Right atrium auricular region (tissue), 2 donors: ENCODE results near the gene CSF1R. TPM values are rescaled to one million over a fixed set of nuclear protein-coding genes. Genes with fewer than 3 reads are reported as not detected.

Source experiments
- DNase-seq: peaks from one replicate; pipeline ENCODE4 v3.0.0-alpha.2; 2019; ENCODE audit warnings: low spot score
- H3K27ac ChIP-seq, 2 donors: fragments of 200-600 bp; sonication (generic); 1 replicate in 1 of 2; 2 replicates in 1 of 2; pipeline ENCODE4 v1.5.1; 2016 to 2019
- H3K27me3 ChIP-seq, 2 donors: fragments of 200-600 bp; sonication (generic); one replicate each; pipeline versions ENCODE4 v1.5.1 to v1.6.0; 2017 to 2019
- H3K36me3 ChIP-seq: fragments of 200-600 bp; sonication (generic); one replicate; pipeline ENCODE4 v1.5.1; 2016
- H3K4me1 ChIP-seq, 2 donors: fragments of 200-600 bp; sonication (generic); one replicate each; pipeline versions ENCODE4 v1.5.1 to v1.6.0; 2017 to 2019
- H3K4me3 ChIP-seq, 2 donors: fragments of 200-600 bp; sonication (generic); 1 replicate in 1 of 2; 2 replicates in 1 of 2; pipeline ENCODE4 v1.5.1; 2017 to 2019; ENCODE audit warnings: mild to moderate bottlenecking in 1 of 2, moderate library complexity in 1 of 2
- H3K9me3 ChIP-seq, 2 donors: fragments of 200-600 bp; sonication (generic); one replicate each; pipeline ENCODE4 v1.5.1; 2019
- CTCF ChIP-seq, 2 donors: fragments of 200-600 bp; sonication (generic); IDR thresholded peaks; one replicate each; pipeline ENCODE4 v1.5.1; 2019; ENCODE audit warnings: antibody characterized with exemption in 2 of 2
- total RNA-seq, 2 donors: library from RNA; depleted of rRNA; stranded (reverse); fragments of >200 nt; gene quantifications; one replicate each; pipeline ENCODE4 v1.1.0, GENCODE V29; 2016

The CSF1R gene
- total RNA-seq, 2 donors from 2014 or later: 11.2 to 24.6 TPM

GRCh38 chr5:150044329-150044681, 42.0 kb downstream of the CSF1R start:
- Histone ChIP-seq H3K4me1 (peaks cover 0 to 36% of the 10 kb centered on the region in 2 donors), H3K36me3 (peaks cover 83% of the 10 kb centered on the region), H3K27ac (peak overlapping the region in 1 of 2 donors; percentile 38), H3K27me3 (no peaks in the 10 kb centered on the region), H3K9me3 (no peaks in the 10 kb centered on the region), H3K4me3 (no peak overlapping the region)
- DNase-seq: no peak
- no peak for TF ChIP-seq CTCF (IDR thresholded peaks at IDR 0.05)

- Histone ChIP-seq H3K27ac (peak overlapping the region in 1 of 2 donors; percentile 38), H3K27me3 (no peaks in the 10 kb centered on the region), H3K36me3 (peaks cover 82% of the 10 kb centered on the region), H3K4me3 (no peak overlapping the region), H3K9me3 (no peaks in the 10 kb centered on the region), H3K4me1 (peaks cover 0 to 36% of the 10 kb centered on the region in 2 donors)
- no peak for TF ChIP-seq CTCF (IDR thresholded peaks at IDR 0.05)
- no peak for DNase-seq
Measured at GRCh38 chr5:150043657-150044328, 42.6 kb downstream of the CSF1R start.

- H3K27ac ChIP-seq: no peak overlapping the region
- no peak for DNase-seq
- no peak overlapping the region for H3K4me3 ChIP-seq
- H3K4me1 ChIP-seq: peaks cover 0 to 36% of the 10 kb centered on the region in 2 donors
- peaks cover 81% of the 10 kb centered on the region for H3K36me3 ChIP-seq
- TF ChIP-seq CTCF (IDR thresholded peaks at IDR 0.05): no peak
- no peaks in the 10 kb centered on the region for H3K27me3 ChIP-seq
- H3K9me3 ChIP-seq: no peaks in the 10 kb centered on the region
Measured at GRCh38 chr5:150042459-150042858, 43.9 kb downstream of the CSF1R start.

- Histone ChIP-seq H3K4me3 (no peak overlapping the region), H3K27me3 (no peaks in the 10 kb centered on the region), H3K27ac (no peak overlapping the region), H3K9me3 (no peaks in the 10 kb centered on the region), H3K36me3 (peaks cover 78% of the 10 kb centered on the region), H3K4me1 (peaks cover 0 to 26% of the 10 kb centered on the region in 2 donors)
- no peak for TF ChIP-seq CTCF (IDR thresholded peaks at IDR 0.05)
- DNase-seq: no peak
Measured at GRCh38 chr5:150038547-150038946, 47.8 kb downstream of the CSF1R start.

- no peak for DNase-seq
- peaks cover 82% of the 10 kb centered on the region for H3K36me3 ChIP-seq
- TF ChIP-seq CTCF (IDR thresholded peaks at IDR 0.05): no peak
- peak overlapping the region in 1 of 2 donors; percentile 40 for H3K27ac ChIP-seq
- H3K4me1 ChIP-seq: peaks cover 0 to 12% of the 10 kb centered on the region in 2 donors
- no peaks in the 10 kb centered on the region for H3K9me3 ChIP-seq
- H3K27me3 ChIP-seq: no peaks in the 10 kb centered on the region
- no peak overlapping the region for H3K4me3 ChIP-seq
Measured at GRCh38 chr5:150036513-150036912, 49.8 kb downstream of the CSF1R start.
